Measurements from ENCODE around the gene CCDC194. TPM values are rescaled to one million over a fixed set of nuclear protein-coding genes. Genes with fewer than 3 reads are reported as not detected.

The CCDC194 gene
- total RNA-seq, 1 experiment from 2014 or later: 0.37 TPM

DNA sequence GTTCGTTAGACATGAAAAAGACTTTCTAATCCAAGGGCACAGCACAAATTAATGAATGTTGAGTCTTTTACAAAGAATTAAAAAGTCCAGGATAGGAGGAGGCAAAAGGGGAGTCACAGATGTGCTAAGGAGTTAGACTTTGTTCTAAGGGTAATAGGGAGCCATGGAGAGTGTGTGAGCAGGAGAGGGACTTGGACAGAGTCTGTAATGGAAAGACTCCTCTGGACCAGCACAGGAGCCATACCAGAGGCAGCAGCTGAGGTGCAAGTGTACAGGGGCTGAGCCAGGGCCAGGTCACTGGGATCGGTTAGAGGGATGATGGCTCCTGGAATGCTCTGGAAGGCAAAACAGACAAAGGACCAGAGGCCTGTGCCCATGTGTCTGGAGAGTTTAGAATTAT is 46.1 kb downstream of the CCDC194 start (continued):
- TF ChIP-seq, protein P1, sequence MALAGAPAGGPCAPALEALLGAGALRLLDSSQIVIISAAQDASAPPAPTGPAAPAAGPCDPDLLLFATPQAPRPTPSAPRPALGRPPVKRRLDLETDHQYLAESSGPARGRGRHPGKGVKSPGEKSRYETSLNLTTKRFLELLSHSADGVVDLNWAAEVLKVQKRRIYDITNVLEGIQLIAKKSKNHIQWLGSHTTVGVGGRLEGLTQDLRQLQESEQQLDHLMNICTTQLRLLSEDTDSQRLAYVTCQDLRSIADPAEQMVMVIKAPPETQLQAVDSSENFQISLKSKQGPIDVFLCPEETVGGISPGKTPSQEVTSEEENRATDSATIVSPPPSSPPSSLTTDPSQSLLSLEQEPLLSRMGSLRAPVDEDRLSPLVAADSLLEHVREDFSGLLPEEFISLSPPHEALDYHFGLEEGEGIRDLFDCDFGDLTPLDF (CRISPR knock-in tag; IDR thresholded peaks at IDR 0.05): no peak
- TF ChIP-seq ZBTB43 (CRISPR knock-in tag; IDR thresholded peaks at IDR 0.05) (no peak), FOXJ3 (CRISPR knock-in tag; IDR thresholded peaks at IDR 0.05; ENCODE audit: borderline replicate concordance) (no peak), STAT6 (CRISPR knock-in tag; conservative IDR thresholded peaks at IDR 0.05; ENCODE audit: low read depth) (no peak), ZBTB21 (CRISPR knock-in tag; IDR thresholded peaks at IDR 0.05; ENCODE audit: borderline replicate concordance) (no peak), ATF1 (CRISPR knock-in tag; IDR thresholded peaks at IDR 0.05) (no peak), CREB1 (CRISPR knock-in tag; IDR thresholded peaks at IDR 0.05) (no peak), CBFB (CRISPR knock-in tag; IDR thresholded peaks at IDR 0.05; ENCODE audit: low read depth) (no peak), GTF2I (CRISPR knock-in tag; conservative IDR thresholded peaks at IDR 0.05) (no peak), AR (CRISPR knock-in tag; IDR thresholded peaks at IDR 0.05) (no peak)

- DNase-seq (ENCODE audit: low spot score): no peak
- no peaks in the 10 kb centered on the region for H3K9me3 Mint-ChIP-seq
- H3K27ac Mint-ChIP-seq: no peak overlapping the region
- H3K27me3 Mint-ChIP-seq (ENCODE audit: low read depth): peaks cover 3% of the 10 kb centered on the region; the same call in 1 of the 2 replicates
- ChIA-PET CTCF (interaction anchor here (0.6 to 4.4 kb wide), 4 partner anchors 14 to 43 kb away, joined by 3 to 21 read pairs (median 18); partner anchors contain the start of gene ANO8), POLR2A (no interaction called here)
- H3K4me1 Mint-ChIP-seq: peaks cover 18% of the 10 kb centered on the region
- ATAC-seq: no peak
- no peak overlapping the region for H3K4me3 Mint-ChIP-seq
- peaks cover 9% of the 10 kb centered on the region for H3K36me3 Mint-ChIP-seq
- TF ChIP-seq ZNF121 (CRISPR knock-in tag; IDR thresholded peaks at IDR 0.05) (no peak), E2F5 (CRISPR knock-in tag; IDR thresholded peaks at IDR 0.05) (no peak), GTF2I (CRISPR knock-in tag; conservative IDR thresholded peaks at IDR 0.05) (no peak), ZNF219 (CRISPR knock-in tag; IDR thresholded peaks at IDR 0.05; ENCODE audit: borderline replicate concordance) (no peak), IRF1 (CRISPR knock-in tag; IDR thresholded peaks at IDR 0.05) (no peak), FOXK1 (CRISPR knock-in tag; IDR thresholded peaks at IDR 0.05) (no peak), CREM (CRISPR knock-in tag; IDR thresholded peaks at IDR 0.05) (no peak), RELA (CRISPR knock-in tag; IDR thresholded peaks at IDR 0.05; ENCODE audit: borderline replicate concordance) (no peak), OVOL2 (CRISPR knock-in tag; IDR thresholded peaks at IDR 0.05; ENCODE audit: borderline replicate concordance) (no peak), RORB (CRISPR knock-in tag; IDR thresholded peaks at IDR 0.05) (no peak)
- TF ChIP-seq, protein P2, sequence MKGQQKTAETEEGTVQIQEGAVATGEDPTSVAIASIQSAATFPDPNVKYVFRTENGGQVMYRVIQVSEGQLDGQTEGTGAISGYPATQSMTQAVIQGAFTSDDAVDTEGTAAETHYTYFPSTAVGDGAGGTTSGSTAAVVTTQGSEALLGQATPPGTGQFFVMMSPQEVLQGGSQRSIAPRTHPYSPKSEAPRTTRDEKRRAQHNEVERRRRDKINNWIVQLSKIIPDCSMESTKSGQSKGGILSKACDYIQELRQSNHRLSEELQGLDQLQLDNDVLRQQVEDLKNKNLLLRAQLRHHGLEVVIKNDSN (CRISPR knock-in tag; IDR thresholded peaks at IDR 0.05): no peak
- TF ChIP-seq, protein P3, sequence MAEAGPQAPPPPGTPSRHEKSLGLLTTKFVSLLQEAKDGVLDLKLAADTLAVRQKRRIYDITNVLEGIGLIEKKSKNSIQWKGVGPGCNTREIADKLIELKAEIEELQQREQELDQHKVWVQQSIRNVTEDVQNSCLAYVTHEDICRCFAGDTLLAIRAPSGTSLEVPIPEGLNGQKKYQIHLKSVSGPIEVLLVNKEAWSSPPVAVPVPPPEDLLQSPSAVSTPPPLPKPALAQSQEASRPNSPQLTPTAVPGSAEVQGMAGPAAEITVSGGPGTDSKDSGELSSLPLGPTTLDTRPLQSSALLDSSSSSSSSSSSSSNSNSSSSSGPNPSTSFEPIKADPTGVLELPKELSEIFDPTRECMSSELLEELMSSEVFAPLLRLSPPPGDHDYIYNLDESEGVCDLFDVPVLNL (CRISPR knock-in tag; IDR thresholded peaks at IDR 0.05; ENCODE audit: borderline replicate concordance, low read depth): no peak
- TF ChIP-seq, protein P4, sequence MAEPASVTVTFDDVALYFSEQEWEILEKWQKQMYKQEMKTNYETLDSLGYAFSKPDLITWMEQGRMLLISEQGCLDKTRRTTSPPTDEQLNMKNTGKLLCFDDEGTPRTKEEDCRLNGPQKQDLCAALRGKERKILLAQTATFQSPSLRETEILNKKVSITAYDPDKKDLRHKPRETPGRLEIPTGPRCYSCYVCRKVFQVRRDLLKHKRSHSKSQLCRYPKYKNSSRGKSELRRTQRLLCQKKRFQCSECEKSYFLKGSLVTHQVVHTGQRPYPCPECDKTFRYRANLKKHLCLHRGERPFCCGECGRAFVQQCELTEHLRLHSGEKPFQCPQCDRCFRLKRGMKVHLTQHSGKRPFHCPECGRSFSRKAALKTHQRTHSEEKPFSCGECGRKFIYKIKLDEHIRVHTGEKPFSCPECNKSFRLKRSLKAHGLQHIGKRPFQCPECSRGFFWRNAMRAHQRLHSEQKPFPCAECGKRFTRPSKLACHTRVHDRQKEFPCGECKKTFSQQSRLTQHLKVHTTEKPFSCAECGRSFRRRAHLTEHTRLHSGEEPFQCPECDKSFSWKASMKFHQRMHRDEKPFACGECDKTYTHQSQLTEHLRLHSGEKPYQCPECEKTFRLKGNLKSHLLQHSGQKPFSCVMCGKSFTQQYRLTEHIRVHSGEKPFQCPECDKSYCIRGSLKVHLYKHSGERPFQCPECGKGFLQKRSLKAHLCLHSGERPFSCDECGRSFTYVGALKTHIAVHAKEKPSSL (CRISPR knock-in tag; conservative IDR thresholded peaks at IDR 0.05): no peak
These were observed 46.6 kb downstream of the CCDC194 start for GRCh38 chr19:17347361-17347760.
